H9 (cell line): ENCODE results near the gene IFIT1B. TPM values are rescaled to one million over a fixed set of nuclear protein-coding genes. Genes with fewer than 3 reads are reported as not detected.
"Not testable (repeated sequence)": the region's sequence is repeated elsewhere in the genome, so short reads cannot be mapped to it uniquely, and the experiment has no call there.

Source experiments
- DNase-seq: peaks from one replicate; pipeline ENCODE4 v3.0.0-alpha.2; 2017
- H2AFZ ChIP-seq: one replicate; pipeline ENCODE4 v1.6.1; 2013; ENCODE audit warnings: mild to moderate bottlenecking, low read length, control low read depth, moderate library complexity
- H2AK5ac ChIP-seq: 2 replicates; pipeline ENCODE4 v1.6.1; 2013; ENCODE audit warnings: low read length, control low read depth, mixed read lengths; ENCODE audit not compliant: insufficient read length
- H2BK120ac ChIP-seq: one replicate; pipeline ENCODE4 v1.6.1; 2013; ENCODE audit warnings: low read depth, mild to moderate bottlenecking, low read length, control low read depth, inconsistent platforms; ENCODE audit not compliant: poor library complexity, severe bottlenecking
- H2BK12ac ChIP-seq: 2 replicates; pipeline ENCODE4 v1.6.1; 2013; ENCODE audit warnings: low read length, control low read depth, mixed read lengths, low read depth; ENCODE audit not compliant: insufficient read length
- H2BK15ac ChIP-seq: 2 replicates; pipeline ENCODE4 v1.6.1; 2013; ENCODE audit warnings: low read depth, low read length, control low read depth
- H2BK20ac ChIP-seq: one replicate; pipeline ENCODE4 v1.6.1; 2013; ENCODE audit warnings: low read depth, mild to moderate bottlenecking, low read length, control low read depth, inconsistent platforms; ENCODE audit not compliant: poor library complexity, severe bottlenecking
- H2BK5ac ChIP-seq: 2 replicates; pipeline ENCODE4 v1.6.1; 2013; ENCODE audit warnings: low read length, control low read depth, mixed read lengths; ENCODE audit not compliant: insufficient read length
- H3K14ac ChIP-seq: 2 replicates; pipeline ENCODE4 v1.6.1; 2013; ENCODE audit warnings: low read length, control low read depth; ENCODE audit not compliant: insufficient read depth
- H3K18ac ChIP-seq: 2 replicates; pipeline ENCODE4 v1.6.1; 2013; ENCODE audit warnings: low read depth, mild to moderate bottlenecking, mixed read lengths, low read length, control low read depth; ENCODE audit not compliant: insufficient read length
- H3K23ac ChIP-seq: 2 replicates; pipeline ENCODE4 v1.6.1; 2013; ENCODE audit warnings: low read length, control low read depth, mixed read lengths, low read depth; ENCODE audit not compliant: insufficient read length
- H3K23me2 ChIP-seq: 2 replicates; pipeline ENCODE4 v1.6.1; 2013; ENCODE audit warnings: low read depth, mild to moderate bottlenecking, mixed read lengths, low read length, control low read depth; ENCODE audit not compliant: insufficient read length, poor library complexity, severe bottlenecking
- H3K27ac ChIP-seq: 2 replicates; pipeline ENCODE4 v1.5.1; 2013; ENCODE audit warnings: low read length, control low read depth, mixed read lengths, low read depth; ENCODE audit not compliant: insufficient read length
- H3K27me3 ChIP-seq: 2 replicates; pipeline ENCODE4 v1.6.1; 2013; ENCODE audit warnings: low read length, control low read depth, inconsistent platforms; ENCODE audit not compliant: insufficient read depth
- H3K4ac ChIP-seq: 2 replicates; pipeline ENCODE4 v1.6.1; 2013; ENCODE audit warnings: low read depth, mild to moderate bottlenecking, control low read depth, inconsistent platforms, low read length, moderate library complexity
- H3K4me1 ChIP-seq: 2 replicates; pipeline ENCODE4 v1.6.1; 2013; ENCODE audit warnings: low read length, control low read depth, inconsistent platforms; ENCODE audit not compliant: insufficient read depth
- H3K4me2 ChIP-seq: 2 replicates; pipeline ENCODE4 v1.6.1; 2013; ENCODE audit warnings: low read length, control low read depth, mixed read lengths; ENCODE audit not compliant: insufficient read length, insufficient read depth
- H3K56ac ChIP-seq: 2 replicates; pipeline ENCODE4 v1.6.1; 2013; ENCODE audit warnings: low read depth, mild to moderate bottlenecking, mixed read lengths, low read length, control low read depth; ENCODE audit not compliant: insufficient read length
- H3K79me1 ChIP-seq: 2 replicates; pipeline ENCODE4 v1.6.1; 2013; ENCODE audit warnings: low read depth, mild to moderate bottlenecking, moderate library complexity, low read length, control low read depth, inconsistent platforms; ENCODE audit not compliant: insufficient read depth, poor library complexity, severe bottlenecking
- H3K79me2 ChIP-seq: 2 replicates; pipeline ENCODE4 v1.6.1; 2013; ENCODE audit warnings: low read length, control low read depth, inconsistent platforms; ENCODE audit not compliant: insufficient read depth
- H3K9ac ChIP-seq: 2 replicates; pipeline ENCODE4 v1.6.1; 2013; ENCODE audit warnings: low read length, control low read depth, mixed read lengths; ENCODE audit not compliant: insufficient read length; ENCODE audit errors: extremely low read depth
- H3K9me3 ChIP-seq: one replicate; pipeline ENCODE4 v1.6.1; 2013; ENCODE audit warnings: low read depth, low read length, inconsistent platforms; ENCODE audit not compliant: control insufficient read depth
- H3T11ph ChIP-seq: one replicate; pipeline ENCODE4 v1.6.1; 2013; ENCODE audit warnings: mild to moderate bottlenecking, low read length, control low read depth, inconsistent platforms
- H4K20me1 ChIP-seq: one replicate; pipeline ENCODE4 v1.6.1; 2013; ENCODE audit not compliant: control insufficient read depth, insufficient read length, insufficient read depth
- H4K5ac ChIP-seq: 2 replicates; pipeline ENCODE4 v1.6.1; 2013; ENCODE audit warnings: low read depth, mild to moderate bottlenecking, mixed read lengths, low read length, control low read depth; ENCODE audit not compliant: insufficient read length
- H4K8ac ChIP-seq: replicated peaks from 2 replicates; pipeline ENCODE4 v1.6.1; 2013; ENCODE audit warnings: low read length, control low read depth, mixed read lengths, low read depth; ENCODE audit not compliant: insufficient read length
- H4K91ac ChIP-seq: 2 replicates; pipeline ENCODE4 v1.6.1; 2013; ENCODE audit warnings: low read depth, mild to moderate bottlenecking, moderate library complexity, mixed read lengths, low read length, control low read depth; ENCODE audit not compliant: insufficient read length
- H3K27ac Mint-ChIP-seq, 3 experiments: 2 replicates in 2 of 3; 3 replicates in 1 of 3; pipeline ENCODE4 v1.8.0; 2020 to 2021; ENCODE audit warnings: mixed read lengths in 3 of 3, mild to moderate bottlenecking in 1 of 3, moderate library complexity in 1 of 3
- H3K27me3 Mint-ChIP-seq: 2 replicates; pipeline ENCODE4 v1.8.0; 2021; ENCODE audit warnings: low read depth, mild to moderate bottlenecking, moderate library complexity, mixed read lengths
- H3K36me3 Mint-ChIP-seq, 3 experiments: 2 replicates in 2 of 3; 3 replicates in 1 of 3; pipeline ENCODE4 v1.8.0; 2020 to 2021; ENCODE audit warnings: low read depth in 3 of 3, mixed read lengths in 3 of 3; ENCODE audit not compliant: insufficient read depth in 1 of 3
- H3K4me1 Mint-ChIP-seq, 2 experiments: 2 replicates each; pipeline ENCODE4 v1.8.0; 2020; ENCODE audit warnings: mixed read lengths in 2 of 2
- H3K4me3 Mint-ChIP-seq, 2 experiments: 2 replicates in 1 of 2; 3 replicates in 1 of 2; pipeline ENCODE4 v1.8.0; 2020 to 2021; ENCODE audit warnings: mild to moderate bottlenecking in 2 of 2, mixed read lengths in 2 of 2, moderate library complexity in 1 of 2
- H3K9me3 Mint-ChIP-seq, 2 experiments: 2 replicates in 1 of 2; 3 replicates in 1 of 2; pipeline ENCODE4 v1.8.0; 2020; ENCODE audit warnings: mild to moderate bottlenecking in 2 of 2, mixed read lengths in 2 of 2, moderate library complexity in 1 of 2
- CTCF ChIP-seq: fragments of 200-600 bp; sonication (generic); conservative IDR thresholded peaks from 3 replicates; pipeline ENCODE4 v1.8.0; 2021; ENCODE audit warnings: antibody characterized with exemption, mild to moderate bottlenecking
- WGBS: extraction: QIAGEN DNeasy Blood & Tissue Kit; methylation state at CpG from one replicate; pipeline ENCODE4 v1.1.7; 2013; ENCODE audit warnings: missing lambda C conversion rate, low lambda C conversion rate, mixed read lengths; ENCODE audit not compliant: insufficient read length; ENCODE audit errors: extremely low coverage; 5-methylcytosine and 5-hydroxymethylcytosine counted together
- total RNA-seq: library from RNA; stranded (reverse); gene quantifications from 2 replicates; pipeline ENCODE4 v1.2.1, GENCODE V29; 2021

The IFIT1B gene
- total RNA-seq, 1 experiment from 2014 or later: not detected

- no peak overlapping the region for H2AFZ ChIP-seq
- H3K4me1 ChIP-seq: peaks cover 22% of the 10 kb centered on the region
Observed at GRCh38 chr10:89329151-89329550, 48.7 kb upstream of the IFIT1B start.

GRCh38 chr10:89330014-89330413, 47.8 kb upstream of the IFIT1B start:
- H3K4me1 Mint-ChIP-seq: peaks cover 54 to 58% of the 10 kb centered on the region in 2 experiments
- peak overlapping the region in 1 of 3 experiments; percentile 35; a peak in 1 of 7 replicates for H3K27ac Mint-ChIP-seq
- H3K36me3 Mint-ChIP-seq, H3K18ac ChIP-seq, H3K27me3 Mint-ChIP-seq, H4K5ac ChIP-seq, H3K23me2 ChIP-seq, H2AFZ ChIP-seq, DNase-seq, H2BK120ac ChIP-seq, H2BK5ac ChIP-seq, H3K23ac ChIP-seq, H3K56ac ChIP-seq, H3T11ph ChIP-seq, H3K9me3 Mint-ChIP-seq, H2AK5ac ChIP-seq, H3K79me1 ChIP-seq, H2BK12ac ChIP-seq, H3K4ac ChIP-seq, H3K27me3 ChIP-seq, H3K14ac ChIP-seq, H4K20me1 ChIP-seq, H3K27ac ChIP-seq, H3K79me2 ChIP-seq, H4K91ac ChIP-seq, H3K9ac ChIP-seq, H3K4me3 Mint-ChIP-seq, H3K4me2 ChIP-seq, H2BK15ac ChIP-seq, H3K9me3 ChIP-seq, H2BK20ac ChIP-seq, H4K8ac ChIP-seq: not testable (repeated sequence)
- WGBS: no CpG with 5 or more reads among the region's 3 CpGs
- H3K4me1 ChIP-seq: peaks cover 22% of the 10 kb centered on the region

More at GRCh38 chr10:89329151-89329550, 48.7 kb upstream of the IFIT1B start:
- Histone ChIP-seq H2BK15ac (no peak overlapping the region), H4K91ac (no peak overlapping the region), H2AK5ac (no peak overlapping the region), H3K23ac (no peak overlapping the region), H3K4ac (no peak overlapping the region), H3K79me2 (no peaks in the 10 kb centered on the region), H3K9me3 (no peaks in the 10 kb centered on the region), H3K23me2 (no peaks in the 10 kb centered on the region), H3K56ac (no peak overlapping the region), H3K18ac (no peak overlapping the region), H2BK120ac (no peak overlapping the region), H3K27ac (no peak overlapping the region), H3K27me3 (no peaks in the 10 kb centered on the region), H3K4me2 (no peak overlapping the region), H3K9ac (no peak overlapping the region), H3T11ph (no peak overlapping the region), H2BK12ac (no peak overlapping the region), H2BK5ac (no peak overlapping the region), H4K20me1 (no peaks in the 10 kb centered on the region), H3K79me1 (no peaks in the 10 kb centered on the region), H4K5ac (no peak overlapping the region), H4K8ac (no peak overlapping the region), H2BK20ac (no peak overlapping the region), H3K14ac (no peak overlapping the region)
- no peak for DNase-seq
- TF ChIP-seq CTCF: no peak
- H3K36me3 Mint-ChIP-seq: peaks cover 0 to 2% (median 0%) of the 10 kb centered on the region in 3 experiments; a peak in 2 of 7 replicates
- no peaks in the 10 kb centered on the region for H3K27me3 Mint-ChIP-seq
- H3K4me1 Mint-ChIP-seq: peaks cover 53 to 58% of the 10 kb centered on the region in 2 experiments
- H3K4me3 Mint-ChIP-seq: no peak overlapping the region
- peak overlapping the region in 1 of 3 experiments; percentile 82; a peak in 2 of 7 replicates for H3K27ac Mint-ChIP-seq
- peaks cover 0 to 4% of the 10 kb centered on the region in 2 experiments; a peak in 2 of 5 replicates for H3K9me3 Mint-ChIP-seq
- WGBS: no CpG with 5 or more reads among the region's 2 CpGs
